SK-N-SH treated with all-trans-retinoic acid at 6 μM for 48 hours (cell line): ENCODE measurements around the gene PYM1.

Source experiments
- BACH2 ChIP-seq: fragments of 250-450 bp; sonication (Bioruptor Pico); IDR thresholded peaks from 2 replicates; pipeline ENCODE4 v1.9.0; 2021; ENCODE audit warnings: mild to moderate bottlenecking, borderline replicate concordance
- OSR1 ChIP-seq: fragments of 250-450 bp; sonication (Bioruptor Pico); IDR thresholded peaks from 2 replicates; pipeline ENCODE4 v1.8.0; 2022; ENCODE audit warnings: moderate library complexity, mild to moderate bottlenecking, inconsistent platforms
- ZFP30 ChIP-seq: fragments of 450-650 bp; formaldehyde crosslinking; IDR thresholded peaks from 2 replicates; pipeline ENCODE4 v1.5.0; 2022; ENCODE audit warnings: mild to moderate bottlenecking, moderate library complexity
- TF ChIP-seq, protein P1 (sequence below): fragments of 250-450 bp; sonication (Bioruptor Pico); IDR thresholded peaks from 2 replicates; pipeline ENCODE4 v1.8.0; 2021; ENCODE audit warnings: low read depth, mild to moderate bottlenecking, moderate library complexity, borderline replicate concordance

DNA sequence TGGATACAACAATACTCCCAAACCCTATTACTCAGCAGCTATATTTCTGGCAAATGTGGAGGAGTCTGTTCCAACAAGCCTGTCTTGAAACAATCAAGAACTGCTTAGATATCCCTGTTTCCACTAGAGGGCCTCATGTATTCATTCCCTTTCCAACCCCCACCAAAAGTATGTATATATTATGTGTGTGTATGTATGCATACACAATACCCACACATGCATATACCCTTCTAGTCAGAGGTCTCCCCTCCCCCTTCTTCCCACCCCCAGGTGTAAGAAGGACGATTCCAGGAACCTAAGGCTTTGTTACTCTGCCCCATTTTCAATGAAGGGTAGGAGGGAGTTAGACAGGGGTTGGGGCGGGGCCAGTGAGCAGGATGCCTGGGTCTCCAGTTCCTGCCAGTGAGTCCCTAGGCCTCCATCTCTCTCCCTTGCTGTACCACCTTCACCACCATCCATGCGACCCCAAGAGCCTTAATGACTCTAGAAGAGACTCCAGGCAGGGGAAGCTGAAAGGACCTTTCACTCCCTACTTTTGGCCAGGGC, 3.1 kb upstream of the PYM1 start, which contains the start of gene DGKA:
- TF ChIP-seq OSR1 (CRISPR knock-in tag) = no peak
- TF ChIP-seq, protein P1, sequence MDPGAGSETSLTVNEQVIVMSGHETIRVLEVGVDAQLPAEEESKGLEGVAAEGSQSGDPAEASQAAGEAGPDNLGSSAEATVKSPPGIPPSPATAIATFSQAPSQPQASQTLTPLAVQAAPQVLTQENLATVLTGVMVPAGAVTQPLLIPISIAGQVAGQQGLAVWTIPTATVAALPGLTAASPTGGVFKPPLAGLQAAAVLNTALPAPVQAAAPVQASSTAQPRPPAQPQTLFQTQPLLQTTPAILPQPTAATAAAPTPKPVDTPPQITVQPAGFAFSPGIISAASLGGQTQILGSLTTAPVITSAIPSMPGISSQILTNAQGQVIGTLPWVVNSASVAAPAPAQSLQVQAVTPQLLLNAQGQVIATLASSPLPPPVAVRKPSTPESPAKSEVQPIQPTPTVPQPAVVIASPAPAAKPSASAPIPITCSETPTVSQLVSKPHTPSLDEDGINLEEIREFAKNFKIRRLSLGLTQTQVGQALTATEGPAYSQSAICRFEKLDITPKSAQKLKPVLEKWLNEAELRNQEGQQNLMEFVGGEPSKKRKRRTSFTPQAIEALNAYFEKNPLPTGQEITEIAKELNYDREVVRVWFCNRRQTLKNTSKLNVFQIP = no peak
- TF ChIP-seq ZFP30 (CRISPR knock-in tag) = no peak
- no peak for TF ChIP-seq BACH2 (CRISPR knock-in tag)
